Measurements from ENCODE around the gene SH3BGR.

SH3BGR gene

GRCh38 chr21:39461419-39461818 lies 9.6 kb downstream of the SH3BGR start:
- DNase-seq, result no peak

GRCh38 chr21:39463308-39463707 lies 11.5 kb downstream of the SH3BGR start:
- no peak for DNase-seq

- DNase-seq, result no peak
Observed at GRCh38 chr21:39466584-39466983, 14.8 kb downstream of the SH3BGR start.

GRCh38 chr21:39467746-39468145 lies 16.0 kb downstream of the SH3BGR start:
- DNase-seq, result no peak

GRCh38 chr21:39468559-39468958 lies 16.8 kb downstream of the SH3BGR start:
- DNase-seq, result no peak

- no peak for DNase-seq
Observed at GRCh38 chr21:39471598-39471997, 19.8 kb downstream of the SH3BGR start.

GRCh38 chr21:39472786-39473185 lies 21.0 kb downstream of the SH3BGR start:
- no peak for DNase-seq

- DNase-seq, result no peak
Observed at GRCh38 chr21:39474611-39475010, 22.8 kb downstream of the SH3BGR start.

- DNase-seq, result no peak
Observed at GRCh38 chr21:39479164-39479813, 27.5 kb downstream of the SH3BGR start.

GRCh38 chr21:39479814-39480182 lies 28.0 kb downstream of the SH3BGR start:
- DNase-seq, result no peak

- DNase-seq, result no peak
Observed at GRCh38 chr21:39480271-39480670, 28.5 kb downstream of the SH3BGR start.

GRCh38 chr21:39481886-39482285 lies 30.1 kb downstream of the SH3BGR start:
- no peak for DNase-seq

GRCh38 chr21:39483917-39484316 lies 32.1 kb downstream of the SH3BGR start:
- DNase-seq, result no peak

GRCh38 chr21:39484711-39485276 lies 33.0 kb downstream of the SH3BGR start:
- DNase-seq, result no peak

- no peak for DNase-seq
Observed at GRCh38 chr21:39489380-39489924, 37.7 kb downstream of the SH3BGR start.

GRCh38 chr21:39499156-39499555 lies 47.4 kb downstream of the SH3BGR start:
- no peak for DNase-seq

GRCh38 chr21:39502631-39503030 lies 50.9 kb downstream of the SH3BGR start:
- DNase-seq, result no peak

- DNase-seq, result no peak
Observed at GRCh38 chr21:39503123-39503762, 51.5 kb downstream of the SH3BGR start.

- DNase-seq, result no peak
Observed at GRCh38 chr21:39504230-39504629, 52.5 kb downstream of the SH3BGR start.

- no peak for DNase-seq
Observed at GRCh38 chr21:39510240-39510639, 58.5 kb downstream of the SH3BGR start.

- DNase-seq, result no peak
Observed at GRCh38 chr21:39511102-39511501, 59.3 kb downstream of the SH3BGR start.

GRCh38 chr21:39513735-39514134 lies 62.0 kb downstream of the SH3BGR start:
- DNase-seq, result no peak

- no peak for DNase-seq
Observed at GRCh38 chr21:39515684-39516472, 64.1 kb downstream of the SH3BGR start.
